Loucy (cell line): ENCODE measurements around the gene IFNL1.

Experiments used
- H2AFZ ChIP-seq: fragments of 200-600 bp; sonication (generic); 2 replicates; pipeline ENCODE4 v1.6.0; 2016; ENCODE audit warnings: antibody characterized with exemption, mild to moderate bottlenecking, low read length, moderate library complexity
- H3F3A ChIP-seq: fragments of 200-600 bp; 2 replicates; pipeline ENCODE4 v1.6.0; 2016; ENCODE audit warnings: antibody characterized with exemption, low read depth, mild to moderate bottlenecking
- H3K27me3 ChIP-seq: fragments of 200-600 bp; sonication (generic); 2 replicates; pipeline ENCODE4 v1.6.1; 2014; ENCODE audit warnings: low read length, mild to moderate bottlenecking; ENCODE audit not compliant: insufficient read depth, poor library complexity, severe bottlenecking
- H3K36me3 ChIP-seq: fragments of 200-600 bp; sonication (generic); 2 replicates; pipeline ENCODE4 v1.6.1; 2016; ENCODE audit warnings: low read length; ENCODE audit not compliant: insufficient read depth
- H3K4me1 ChIP-seq: fragments of 200-600 bp; sonication (generic); 2 replicates; pipeline ENCODE4 v1.5.1; 2014; ENCODE audit warnings: low read length, mild to moderate bottlenecking; ENCODE audit not compliant: insufficient read depth, poor library complexity, severe bottlenecking
- H3K4me2 ChIP-seq: fragments of 200-600 bp; sonication (generic); 2 replicates; pipeline ENCODE4 v1.6.0; 2014; ENCODE audit warnings: antibody characterized with exemption, low read length, low read depth, mild to moderate bottlenecking; ENCODE audit not compliant: poor library complexity, severe bottlenecking
- H3K4me3 ChIP-seq: fragments of 200-600 bp; sonication (generic); 2 replicates; pipeline ENCODE4 v1.5.1; 2014; ENCODE audit warnings: low read length, mild to moderate bottlenecking, mixed read lengths; ENCODE audit not compliant: poor library complexity, severe bottlenecking
- H3K79me2 ChIP-seq: fragments of 200-600 bp; sonication (generic); 2 replicates; pipeline ENCODE4 v1.6.1; 2014; ENCODE audit warnings: low read length; ENCODE audit not compliant: insufficient read depth
- H3K9ac ChIP-seq: fragments of 200-600 bp; sonication (generic); 2 replicates; pipeline ENCODE4 v1.6.0; 2014; ENCODE audit warnings: mild to moderate bottlenecking, low read depth, low read length, moderate library complexity; ENCODE audit not compliant: poor library complexity, severe bottlenecking
- H3K9me2 ChIP-seq: fragments of 200-600 bp; sonication (generic); replicated peaks from 2 replicates; pipeline ENCODE4 v1.6.1; 2016; ENCODE audit warnings: low read depth, low read length, mixed read lengths
- H3K9me3 ChIP-seq: fragments of 200-600 bp; sonication (generic); 2 replicates; pipeline ENCODE4 v1.6.1; 2014; ENCODE audit warnings: mild to moderate bottlenecking, antibody characterized with exemption, low read length, low read depth; ENCODE audit not compliant: insufficient read depth
- H4K20me1 ChIP-seq: fragments of 200-600 bp; sonication (generic); 2 replicates; pipeline ENCODE4 v1.6.0; 2014; ENCODE audit warnings: antibody characterized with exemption, low read length, mild to moderate bottlenecking; ENCODE audit not compliant: insufficient read depth, poor library complexity, severe bottlenecking
- CTCF ChIP-seq: fragments of 200-600 bp; sonication (generic); conservative IDR thresholded peaks from 2 replicates; pipeline ENCODE4 v1.5.1; 2014; ENCODE audit warnings: mild to moderate bottlenecking, antibody characterized with exemption, low read length
- EZH2phosphoT487 ChIP-seq: fragments of 200-600 bp; IDR thresholded peaks from 2 replicates; pipeline ENCODE4 v1.6.1; 2018; ENCODE audit warnings: antibody characterized with exemption, mild to moderate bottlenecking, moderate library complexity, borderline replicate concordance

IFNL1 gene

DNA sequence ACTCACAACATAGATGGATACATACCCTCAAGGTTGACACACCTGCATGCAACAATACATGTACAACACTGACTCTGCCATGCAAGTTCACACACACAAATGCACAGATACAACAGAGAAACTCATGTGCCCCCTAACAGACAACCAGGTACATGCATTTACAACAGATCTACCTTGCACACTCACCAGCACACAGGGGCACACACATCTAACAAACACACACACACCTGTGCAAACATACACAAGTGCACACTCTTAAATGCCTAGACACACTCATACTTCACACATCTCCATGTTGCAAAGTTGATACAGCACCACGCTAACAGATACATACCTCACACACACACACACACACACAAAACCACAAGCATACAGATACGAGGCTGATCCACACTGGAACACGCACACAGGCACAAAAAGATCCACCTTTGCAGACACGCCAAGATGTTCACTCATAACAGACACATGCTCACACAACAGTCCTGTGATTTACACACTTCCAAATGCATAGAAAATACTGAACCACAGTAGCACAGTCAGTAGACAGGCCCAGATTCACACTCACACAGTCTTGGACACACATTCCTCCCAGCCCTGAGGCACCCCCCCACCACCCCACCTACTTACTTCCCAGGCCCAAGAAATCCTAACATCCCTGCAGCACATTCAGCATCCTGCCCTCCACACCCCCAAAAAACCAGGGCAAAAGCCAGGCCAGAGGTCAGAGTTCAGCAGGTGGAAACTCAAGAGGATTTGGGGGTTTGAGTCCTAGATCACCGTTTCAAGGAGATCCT is 23.1 kb downstream of the IFNL1 start:
- peak overlapping the region; percentile 76 for H3K9ac ChIP-seq
- H3K36me3 ChIP-seq = peaks cover 5% of the 10 kb centered on the region; the same call in 1 of the 2 replicates
- no peaks in the 10 kb centered on the region for H3K9me2 ChIP-seq
- TF ChIP-seq EZH2phosphoT487 = no peak
- no peak for TF ChIP-seq CTCF
- H3K27me3 ChIP-seq = no peaks in the 10 kb centered on the region
- H3F3A ChIP-seq = no peaks in the 10 kb centered on the region
- H3K4me3 ChIP-seq = peak overlapping the region; percentile 75
- H3K79me2 ChIP-seq = peaks cover 26% of the 10 kb centered on the region; the same call in 1 of the 2 replicates
- H3K4me2 ChIP-seq = peak overlapping the region; percentile 86
- H3K4me1 ChIP-seq = peaks cover 22% of the 10 kb centered on the region
- peaks cover 6% of the 10 kb centered on the region for H4K20me1 ChIP-seq
- no peak overlapping the region for H2AFZ ChIP-seq
- H3K9me3 ChIP-seq = no peaks in the 10 kb centered on the region

DNA sequence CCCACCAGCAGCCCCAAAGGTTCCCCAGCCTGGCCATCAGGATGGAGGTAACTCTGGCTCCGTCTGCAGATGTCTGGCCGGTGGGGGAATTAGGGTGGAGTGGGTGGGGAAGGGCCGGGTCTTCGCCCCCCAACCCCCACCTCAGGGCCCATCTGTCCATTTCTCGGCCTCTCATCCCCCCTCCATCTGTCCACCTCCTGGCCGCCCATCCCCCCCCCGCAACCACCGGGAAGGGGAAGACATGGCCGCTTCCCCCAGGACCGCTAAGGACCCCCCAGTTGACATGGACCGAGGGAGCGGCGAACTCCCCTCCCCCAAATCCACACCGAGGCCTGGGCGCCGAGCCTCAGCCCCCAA is 23.7 kb downstream of the IFNL1 start:
- H4K20me1 ChIP-seq = peaks cover 6% of the 10 kb centered on the region
- peaks cover 26% of the 10 kb centered on the region; the same call in 1 of the 2 replicates for H3K79me2 ChIP-seq
- peak overlapping the region; percentile 47; the same call in 1 of the 2 replicates for H2AFZ ChIP-seq
- H3K9ac ChIP-seq = peak overlapping the region; percentile 76
- no peaks in the 10 kb centered on the region for H3K9me3 ChIP-seq
- H3K4me1 ChIP-seq = peaks cover 22% of the 10 kb centered on the region
- no peaks in the 10 kb centered on the region for H3F3A ChIP-seq
- H3K9me2 ChIP-seq = no peaks in the 10 kb centered on the region
- H3K4me2 ChIP-seq = peak overlapping the region; percentile 86
- no peaks in the 10 kb centered on the region for H3K27me3 ChIP-seq
- TF ChIP-seq EZH2phosphoT487 (no peak), CTCF (no peak)
- peak overlapping the region; percentile 75 for H3K4me3 ChIP-seq
- H3K36me3 ChIP-seq = no peaks in the 10 kb centered on the region; the same call in 1 of the 2 replicates

DNA sequence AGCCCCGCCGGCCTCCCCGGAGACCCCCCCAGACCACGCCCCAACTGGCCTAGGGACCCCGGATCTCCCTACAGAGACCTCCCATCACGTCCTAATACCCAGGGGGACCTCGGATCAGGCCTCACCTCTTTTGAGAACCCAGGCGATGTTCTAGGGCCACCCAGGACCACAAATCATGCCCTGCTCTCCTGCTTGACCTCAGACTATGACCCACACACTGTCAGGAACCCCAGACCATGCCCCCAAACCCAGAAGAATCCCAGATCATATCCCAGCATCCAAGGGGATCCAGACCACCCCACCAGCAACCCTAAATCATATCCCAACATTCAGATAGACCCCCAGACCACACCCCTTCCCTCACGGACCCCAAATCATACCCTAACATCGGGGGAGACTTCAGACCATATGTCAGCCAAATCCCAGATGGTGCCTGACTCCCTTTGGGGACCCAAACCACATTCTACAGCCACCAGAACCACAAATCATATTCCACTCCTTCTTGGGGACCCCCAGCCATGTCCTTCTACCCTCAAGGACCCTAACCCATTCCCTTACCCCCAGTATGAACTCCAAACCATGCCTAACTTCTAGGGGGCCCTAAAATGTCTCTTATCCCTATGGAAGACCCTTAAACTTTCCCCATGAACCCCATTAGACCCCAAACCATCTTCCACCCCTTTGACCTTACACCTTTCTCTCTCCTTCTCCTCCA is 25.1 kb downstream of the IFNL1 start:
- H3F3A ChIP-seq = no peaks in the 10 kb centered on the region
- H3K4me3 ChIP-seq = peak overlapping the region; percentile 37
- no peaks in the 10 kb centered on the region for H3K9me3 ChIP-seq
- peaks cover 22% of the 10 kb centered on the region for H3K4me1 ChIP-seq
- peak overlapping the region; percentile 55 for H3K4me2 ChIP-seq
- no peaks in the 10 kb centered on the region for H3K36me3 ChIP-seq
- peaks cover 26% of the 10 kb centered on the region; the same call in 1 of the 2 replicates for H3K79me2 ChIP-seq
- no peaks in the 10 kb centered on the region for H3K27me3 ChIP-seq
- H4K20me1 ChIP-seq = peaks cover 6% of the 10 kb centered on the region
- H2AFZ ChIP-seq = no peak overlapping the region
- no peak for TF ChIP-seq CTCF
- no peak for TF ChIP-seq EZH2phosphoT487
- no peak overlapping the region for H3K9ac ChIP-seq
- H3K9me2 ChIP-seq = no peaks in the 10 kb centered on the region
